ENCODE measurements around the gene ANKRD60. TPM values are rescaled to one million over a fixed set of nuclear protein-coding genes. Genes with fewer than 3 reads are reported as not detected.

The ANKRD60 gene
- polyA plus RNA-seq, 5 donors: not detected

Other genes with a start within 250 kb of the ANKRD60 start
- gene RAB22A, start 81.1 kb upstream of the ANKRD60 start, polyA plus RNA-seq (ENCODE audit: insufficient read depth in 1 of 5, insufficient read length in 5 of 5, low replicate concordance in 1 of 5): 10 to 100 TPM; 14.5 to 20.0 (median 18.5) TPM
- 10 to 100 TPM; 38.3 to 46.4 (median 41.8) TPM for gene VAPB, start 160.6 kb upstream of the ANKRD60 start, polyA plus RNA-seq (ENCODE audit: insufficient read depth in 1 of 5, insufficient read length in 5 of 5, low replicate concordance in 1 of 5)

Measured in right lung (tissue), 5 donors.